HTR-8/SVneo (cell line): Measurements from ENCODE around the gene JMJD7.

Experiments used
- DNase-seq: peaks from one replicate; pipeline ENCODE4 v3.0.0; 2011; ENCODE audit warnings: low spot score, mixed read lengths; ENCODE audit not compliant: insufficient read length
- FAIRE-seq: peaks from 2 replicates; lab custom pipeline; 2011; peaks lifted over from hg19 to GRCh38; lab: Jason Lieb, UNC

Gene JMJD7

DNA sequence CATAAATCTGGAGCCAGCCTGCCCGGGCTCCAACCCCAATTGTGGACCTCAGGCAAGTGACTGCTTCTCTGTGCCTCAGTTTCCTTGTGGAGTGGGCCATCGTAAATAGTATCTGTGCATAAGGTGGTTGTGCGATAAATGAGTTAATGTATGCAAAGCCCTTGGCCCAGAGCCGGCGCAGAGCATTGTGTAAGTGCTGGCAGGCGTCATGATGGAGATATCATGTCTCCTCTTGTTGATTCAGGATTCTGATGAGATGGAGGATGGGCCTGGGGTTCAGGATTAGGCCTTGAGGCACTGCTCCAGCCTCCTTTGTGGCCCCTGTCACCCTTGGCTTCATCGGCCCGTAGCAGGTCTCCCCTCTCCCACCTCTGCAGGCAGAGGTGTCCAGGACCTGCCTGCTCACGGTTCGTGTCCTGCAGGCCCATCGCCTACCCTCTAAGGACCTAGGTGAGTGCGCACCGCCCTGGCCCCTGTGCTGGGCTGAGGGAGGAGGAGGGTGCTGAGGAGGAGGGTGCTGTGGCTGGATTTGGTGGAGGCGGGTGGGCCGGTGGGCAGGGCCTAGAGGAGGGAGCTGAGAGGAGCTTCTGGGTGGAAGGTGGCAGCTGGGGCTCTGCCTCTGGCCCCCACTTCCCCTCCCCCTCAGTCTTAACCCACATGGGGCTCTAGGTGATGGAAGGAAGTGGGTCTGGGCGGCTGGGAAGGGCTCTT lies 12.0 kb downstream of the JMJD7 start:
- DNase-seq (no peak), FAIRE-seq (no peak)

DNA sequence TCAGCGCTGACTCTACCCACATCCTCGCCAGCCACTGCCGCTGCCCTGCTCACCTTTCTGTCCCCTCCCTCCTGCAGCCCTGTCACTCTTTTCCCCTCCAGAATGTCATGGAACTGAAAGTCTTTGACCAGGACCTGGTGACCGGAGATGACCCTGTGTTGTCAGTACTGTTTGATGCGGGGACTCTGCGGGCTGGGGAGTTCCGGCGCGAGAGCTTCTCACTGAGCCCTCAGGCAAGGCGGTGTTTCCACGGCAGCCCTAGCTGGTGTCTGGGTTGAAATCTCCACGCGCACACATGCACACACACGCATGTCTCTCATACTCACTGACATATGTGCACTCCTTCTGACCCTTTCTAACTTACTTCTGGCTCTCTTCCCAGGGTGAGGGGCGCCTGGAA lies 12.8 kb downstream of the JMJD7 start:
- FAIRE-seq (no peak), DNase-seq (no peak)

DNA sequence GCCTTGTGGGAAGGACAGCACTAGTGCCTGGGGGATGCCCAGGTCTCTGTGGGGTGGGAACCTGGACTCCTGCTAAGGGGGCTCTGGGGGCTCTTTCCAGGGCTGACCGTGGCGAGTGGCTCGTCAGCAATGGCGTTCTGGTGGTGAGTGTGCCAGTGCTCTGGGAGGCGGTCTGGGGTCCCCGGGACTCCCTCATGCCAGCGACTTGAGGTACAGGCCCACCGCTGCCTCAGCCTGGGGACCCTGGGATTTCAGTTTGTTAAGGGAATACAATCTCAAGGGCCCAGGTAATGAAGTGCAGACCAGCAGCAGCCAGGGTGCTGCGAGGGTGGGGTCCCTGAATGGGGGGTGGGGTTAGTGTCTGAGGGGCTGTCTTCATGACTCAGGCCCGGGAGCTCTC lies 13.2 kb downstream of the JMJD7 start:
- FAIRE-seq (no peak), DNase-seq (no peak)

DNA sequence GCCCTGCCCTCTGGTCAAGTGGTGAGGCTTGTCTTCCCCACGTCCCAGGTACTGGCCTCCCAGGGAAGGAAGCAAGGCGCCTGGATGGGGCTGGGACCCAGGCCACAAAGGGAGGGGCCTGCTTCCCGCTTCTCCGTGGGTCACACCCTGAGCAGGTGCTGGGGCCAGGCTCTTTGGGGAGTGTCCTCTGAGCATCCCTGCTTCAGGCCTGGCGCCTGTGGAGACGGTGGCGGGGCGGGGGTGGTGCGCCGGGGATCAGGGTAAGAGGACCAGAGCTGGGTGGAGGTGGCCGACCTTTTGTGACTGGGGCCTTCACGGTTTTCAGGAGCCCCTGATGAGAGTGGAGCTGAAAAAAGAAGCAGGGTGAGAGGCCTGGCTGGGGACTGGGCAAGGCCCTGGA lies 14.3 kb downstream of the JMJD7 start:
- FAIRE-seq (no peak), DNase-seq (no peak)

DNA sequence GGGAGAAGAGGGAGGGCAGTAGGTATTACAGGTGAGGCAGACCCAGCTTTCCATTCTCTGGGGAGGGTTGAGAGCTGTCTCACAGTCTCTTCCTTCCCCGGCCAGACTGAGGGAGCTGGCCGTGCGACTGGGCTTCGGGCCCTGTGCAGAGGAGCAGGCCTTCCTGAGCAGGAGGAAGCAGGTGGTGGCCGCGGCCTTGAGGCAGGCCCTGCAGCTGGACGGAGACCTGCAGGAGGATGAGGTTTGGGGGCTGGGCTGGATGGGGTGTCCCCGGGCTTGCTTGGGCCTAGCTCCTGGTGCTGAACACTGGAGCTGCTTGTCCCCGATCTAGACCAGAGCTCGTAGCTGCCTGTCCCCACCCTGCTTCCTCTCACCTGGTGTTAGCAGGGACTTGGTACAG lies 15.7 kb downstream of the JMJD7 start:
- FAIRE-seq, result no peak
- DNase-seq, result no peak

DNA sequence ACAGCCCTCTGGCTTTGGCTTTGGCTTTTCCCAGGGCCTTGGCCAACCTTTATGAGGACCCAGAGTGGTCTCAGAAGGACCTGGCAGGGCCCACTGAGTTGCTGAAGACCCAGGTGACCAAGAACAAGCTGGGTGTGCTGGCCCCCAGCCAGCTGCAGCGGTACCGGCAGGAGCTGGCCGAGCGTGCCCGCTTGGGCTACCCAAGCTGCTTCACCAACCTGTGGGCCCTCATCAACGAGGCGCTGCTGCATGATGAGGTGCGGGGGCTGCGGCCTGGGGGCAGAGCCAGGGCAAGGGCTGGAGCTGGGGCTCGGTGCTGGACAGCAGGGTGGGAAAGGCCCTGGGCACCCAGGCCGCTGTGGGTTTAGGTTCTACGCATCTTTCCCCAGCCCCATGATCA lies 16.9 kb downstream of the JMJD7 start:
- FAIRE-seq (no peak), DNase-seq (no peak)

DNA sequence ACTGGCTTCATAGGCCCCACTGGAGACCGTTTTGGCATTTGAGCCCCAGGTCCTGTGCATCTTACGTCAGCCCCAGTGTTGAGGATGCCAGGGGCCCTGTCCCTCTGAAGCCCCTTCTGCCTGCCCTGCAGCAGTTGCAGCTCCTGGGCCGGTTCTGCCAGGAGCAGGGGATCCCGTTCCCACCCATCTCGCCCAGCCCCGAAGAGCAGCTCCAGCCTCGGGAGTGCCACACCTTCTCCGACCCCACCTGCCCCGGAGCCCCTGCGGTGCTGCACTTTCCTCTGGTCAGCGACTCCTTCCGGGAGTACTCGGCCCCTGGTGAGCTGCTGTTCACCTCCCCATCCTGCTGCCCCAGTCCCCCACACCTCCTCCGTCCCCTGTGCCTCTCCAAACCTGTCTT lies 19.3 kb downstream of the JMJD7 start:
- FAIRE-seq (no peak), DNase-seq (no peak)

DNA sequence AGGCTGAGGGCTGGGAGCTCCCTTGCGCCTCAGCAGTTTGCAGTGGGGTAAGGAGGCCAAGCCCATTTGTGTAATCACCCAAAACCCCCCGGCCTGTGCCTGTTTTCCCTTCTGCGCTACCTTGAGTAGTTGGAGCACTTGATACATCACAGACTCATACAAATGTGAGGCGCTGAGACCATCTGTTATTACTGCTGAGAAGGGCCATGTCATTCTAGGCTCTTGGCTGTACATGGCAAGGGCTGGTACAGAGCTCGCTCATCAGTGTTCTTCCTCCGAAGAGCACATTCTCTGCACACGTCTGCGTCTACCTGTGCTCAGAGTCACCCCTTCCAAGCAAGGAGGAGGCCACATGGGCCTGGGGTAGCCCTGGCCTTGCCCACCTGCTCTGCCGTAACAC lies 20.1 kb downstream of the JMJD7 start:
- no peak for DNase-seq
- FAIRE-seq, result no peak

DNA sequence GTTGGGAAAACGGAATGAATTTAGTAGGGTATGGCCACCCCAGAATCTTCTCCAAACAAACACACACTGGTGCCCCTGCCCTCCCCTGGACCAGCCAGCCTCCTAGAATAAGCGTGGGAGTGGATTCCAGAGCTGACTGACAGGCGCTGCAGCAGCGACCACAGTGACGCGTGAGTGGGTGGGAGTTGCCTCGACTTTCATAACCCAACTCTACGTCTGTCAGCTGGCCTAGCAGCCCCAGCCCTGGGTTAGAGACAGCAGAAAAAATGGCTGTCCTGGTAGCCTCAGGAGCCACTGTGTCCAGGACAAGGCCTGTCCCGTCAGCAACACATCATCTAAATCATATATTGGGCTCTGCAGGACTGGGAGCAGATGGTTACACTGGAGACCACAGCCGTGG lies 20.7 kb downstream of the JMJD7 start:
- FAIRE-seq, result no peak
- no peak for DNase-seq

DNA sequence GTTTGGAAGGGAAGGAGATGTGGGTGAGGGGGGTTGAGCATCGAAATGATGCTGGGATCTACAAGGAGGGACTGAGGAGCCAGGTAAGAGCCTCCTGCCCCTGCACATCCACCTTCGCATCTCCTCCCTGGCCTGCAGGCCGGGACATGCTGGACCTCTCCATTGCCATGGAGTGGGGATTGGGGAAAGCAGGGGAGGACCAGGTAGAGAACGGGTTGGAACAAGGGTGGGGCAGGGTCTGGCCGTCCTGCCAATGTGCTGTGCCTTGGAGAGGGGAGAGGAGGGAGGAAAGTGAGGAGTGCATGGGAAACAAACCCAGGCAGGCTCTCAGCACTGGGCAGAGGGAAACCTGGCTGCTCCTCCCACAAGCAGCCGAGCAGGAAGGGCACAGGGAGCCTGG lies 21.3 kb downstream of the JMJD7 start:
- no peak for DNase-seq
- FAIRE-seq, result no peak

DNA sequence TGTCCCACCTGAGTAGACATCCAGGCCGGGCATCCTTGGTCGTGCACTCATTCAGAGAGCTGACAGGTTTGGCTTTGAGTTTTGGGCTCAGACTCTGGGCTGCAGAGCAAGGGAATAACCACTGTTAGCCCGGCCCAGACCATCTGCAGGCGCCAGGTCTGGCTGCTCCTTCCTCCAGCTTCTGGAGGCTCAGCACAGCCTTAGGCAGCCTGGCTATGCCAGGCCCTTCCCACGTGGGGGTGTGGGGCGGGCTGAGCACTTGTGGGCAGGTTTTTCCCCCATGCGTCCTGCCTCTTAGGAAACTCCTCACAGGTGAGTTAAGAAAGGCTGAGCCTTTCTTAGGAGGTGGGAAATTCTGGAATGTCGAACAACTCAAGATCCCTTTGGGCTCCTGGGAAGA lies 22.0 kb downstream of the JMJD7 start:
- DNase-seq, result no peak
- FAIRE-seq, result no peak

DNA sequence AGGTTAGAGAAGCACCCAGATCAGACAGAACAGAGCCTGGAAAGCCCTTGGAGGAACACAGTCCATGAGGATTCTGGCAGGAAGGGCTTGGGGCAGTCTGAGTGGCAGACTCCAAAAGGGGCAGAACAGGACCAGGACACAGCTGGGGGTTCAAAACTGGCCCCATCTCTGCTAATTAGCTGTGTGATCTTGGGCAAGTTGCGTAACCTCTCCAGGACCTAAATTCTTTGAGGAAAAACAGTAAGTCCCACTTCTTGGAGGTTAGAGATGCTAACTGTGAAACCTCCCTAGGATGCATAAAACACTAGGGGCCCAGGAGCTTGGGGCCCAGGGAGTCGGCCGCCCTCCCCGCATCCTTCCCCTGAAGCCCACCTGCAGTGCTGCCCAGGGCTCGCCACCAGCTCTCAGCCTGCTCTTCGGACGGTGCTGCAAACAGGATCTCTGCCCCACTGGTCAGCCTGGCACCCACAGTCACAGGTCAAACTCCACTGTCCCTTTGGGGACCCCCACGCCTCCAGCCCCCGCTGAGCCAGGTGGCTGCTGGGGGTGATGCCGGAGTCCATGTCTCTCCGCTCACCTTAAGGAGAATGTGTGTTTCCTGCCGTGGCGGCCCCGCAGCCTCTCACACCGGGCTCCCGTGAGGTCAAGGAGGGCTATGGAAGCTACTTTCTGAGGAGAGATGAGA lies 22.7 kb downstream of the JMJD7 start:
- FAIRE-seq (no peak), DNase-seq (no peak)

DNA sequence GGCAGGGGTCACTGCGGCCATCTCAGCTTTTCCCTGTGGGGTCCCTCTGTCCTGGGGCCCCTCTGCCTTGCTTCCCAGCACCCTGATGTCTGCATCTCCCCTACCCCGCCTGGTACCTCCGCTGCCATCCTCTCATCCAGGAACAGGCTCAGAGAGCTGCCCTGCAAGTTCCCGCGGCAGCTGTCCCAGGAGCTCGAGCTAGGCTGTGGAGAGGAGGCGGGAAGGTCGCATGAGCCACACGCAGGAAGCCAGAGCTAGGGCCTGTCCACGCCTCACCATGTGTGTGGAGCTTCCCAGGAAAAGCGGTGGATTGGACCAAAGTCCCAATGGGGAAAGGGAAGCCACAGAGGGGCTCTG lies 23.3 kb downstream of the JMJD7 start:
- DNase-seq (no peak), FAIRE-seq (no peak)

DNA sequence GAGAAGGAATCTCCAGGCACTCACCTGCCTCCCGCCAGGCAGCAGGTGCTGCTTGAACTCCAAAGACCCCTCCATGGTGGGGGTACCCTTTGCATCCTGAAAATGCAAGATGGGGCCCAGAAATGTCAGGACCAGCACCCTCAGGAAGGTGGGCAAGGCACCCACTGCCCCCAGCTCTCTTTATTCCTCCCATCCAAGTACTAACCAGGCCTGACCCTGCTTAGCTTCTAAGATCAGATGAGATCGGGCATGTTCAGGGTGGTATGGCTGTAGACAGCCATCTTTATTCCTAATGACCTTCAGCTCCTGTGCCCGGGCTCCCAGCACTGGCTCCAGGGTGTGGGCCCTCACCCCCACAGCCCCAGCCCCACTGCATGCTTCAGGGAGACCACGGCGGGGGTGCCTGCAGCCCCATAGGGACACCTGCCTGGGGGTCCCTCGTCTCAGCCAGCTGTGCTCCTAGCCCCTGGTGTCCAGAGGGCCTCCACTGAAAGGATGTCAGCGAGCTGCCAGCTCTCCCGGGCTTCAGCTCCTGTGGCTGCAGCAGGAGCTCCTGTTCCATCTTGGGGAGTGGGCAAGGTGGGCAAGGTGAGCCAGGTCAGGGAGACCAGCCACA lies 24.0 kb downstream of the JMJD7 start:
- no peak for FAIRE-seq

DNA sequence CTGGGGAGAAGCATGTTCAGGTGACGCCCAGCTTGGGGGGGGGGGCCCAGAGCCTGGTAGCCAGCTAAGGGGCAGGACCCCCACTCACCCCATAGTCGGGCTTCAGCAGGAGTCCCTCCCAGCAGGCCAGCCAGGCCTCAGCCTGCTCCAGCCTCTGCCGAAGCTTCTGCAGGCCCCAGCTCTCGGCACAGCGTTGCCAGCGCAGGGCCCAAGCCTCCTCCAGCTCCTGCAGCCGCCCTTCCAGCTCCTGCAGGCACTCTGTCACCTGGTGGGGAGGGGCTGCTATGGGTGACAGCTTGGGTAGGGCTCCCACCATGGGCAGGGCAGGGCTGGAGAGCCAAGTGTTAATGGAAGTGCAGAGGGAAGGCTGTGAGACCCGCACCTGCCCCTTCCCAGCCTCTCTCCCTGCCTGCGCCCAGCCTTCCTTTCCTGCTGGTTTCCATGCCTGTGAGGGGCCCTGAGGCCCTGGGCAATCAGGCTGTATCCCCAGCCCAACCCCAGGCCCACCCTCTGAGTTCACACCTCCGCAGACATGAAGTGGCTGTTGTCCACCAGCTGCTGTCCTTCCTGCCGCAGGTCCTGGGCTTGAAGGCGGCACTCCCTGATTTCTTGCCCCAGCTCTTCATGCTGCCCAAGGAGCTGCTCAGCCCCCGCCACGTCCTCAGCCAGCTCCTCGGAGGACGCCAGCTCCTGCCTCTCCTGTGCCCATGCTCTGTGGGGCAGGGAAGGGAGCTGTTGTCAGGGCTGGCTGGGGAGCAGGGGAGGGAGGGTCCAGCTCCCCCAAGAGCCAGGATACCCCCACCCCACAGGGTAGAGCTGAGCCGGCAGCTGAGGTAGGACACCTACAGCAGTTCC lies 25.1 kb downstream of the JMJD7 start:
- FAIRE-seq (no peak), DNase-seq (no peak)

More for the DNA sequence above, 24.0 kb downstream of the JMJD7 start:
- no peak for DNase-seq

DNA sequence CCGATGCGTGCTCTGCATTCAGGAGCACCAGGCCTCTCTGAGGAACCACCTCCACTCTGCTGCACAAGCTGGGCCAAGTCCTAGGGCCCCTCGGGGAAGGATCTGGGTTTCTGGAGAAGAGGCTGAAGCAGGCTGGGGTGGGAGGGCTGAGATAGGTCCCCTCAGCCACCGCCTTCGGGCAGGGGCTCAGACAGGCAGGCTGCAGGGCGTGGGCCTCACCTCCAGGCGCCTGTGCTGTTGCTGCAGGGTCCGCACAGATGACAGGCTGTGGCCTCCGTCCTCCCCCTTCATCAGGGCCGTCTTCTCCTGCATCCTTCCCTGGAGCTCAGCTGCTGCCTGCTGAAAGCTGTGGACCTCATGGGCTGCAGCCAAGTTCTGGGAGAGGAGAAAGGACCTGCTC lies 25.9 kb downstream of the JMJD7 start:
- FAIRE-seq, result no peak

DNA sequence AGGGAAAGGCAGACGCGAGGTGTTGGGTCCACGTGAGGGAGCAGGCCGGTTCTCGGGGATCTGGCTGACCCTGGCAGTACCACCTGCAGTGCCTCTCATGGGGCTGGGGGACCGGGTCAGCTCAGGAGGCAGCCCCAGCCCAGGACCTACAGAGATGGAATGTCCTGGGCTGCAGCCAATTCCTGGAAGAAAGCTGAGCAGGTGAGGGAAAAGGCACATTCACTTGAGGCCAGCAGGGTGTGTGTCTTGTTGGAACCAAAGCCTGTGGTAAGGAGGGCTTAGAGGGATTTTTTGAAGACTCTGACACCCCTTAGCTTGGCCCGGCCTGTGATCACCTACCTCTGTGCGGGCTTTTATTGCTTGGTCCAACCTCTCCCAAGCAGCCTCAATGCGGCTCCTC lies 26.6 kb downstream of the JMJD7 start:
- DNase-seq, result no peak
- FAIRE-seq, result no peak

More for the DNA sequence above, 25.9 kb downstream of the JMJD7 start:
- no peak for DNase-seq

DNA sequence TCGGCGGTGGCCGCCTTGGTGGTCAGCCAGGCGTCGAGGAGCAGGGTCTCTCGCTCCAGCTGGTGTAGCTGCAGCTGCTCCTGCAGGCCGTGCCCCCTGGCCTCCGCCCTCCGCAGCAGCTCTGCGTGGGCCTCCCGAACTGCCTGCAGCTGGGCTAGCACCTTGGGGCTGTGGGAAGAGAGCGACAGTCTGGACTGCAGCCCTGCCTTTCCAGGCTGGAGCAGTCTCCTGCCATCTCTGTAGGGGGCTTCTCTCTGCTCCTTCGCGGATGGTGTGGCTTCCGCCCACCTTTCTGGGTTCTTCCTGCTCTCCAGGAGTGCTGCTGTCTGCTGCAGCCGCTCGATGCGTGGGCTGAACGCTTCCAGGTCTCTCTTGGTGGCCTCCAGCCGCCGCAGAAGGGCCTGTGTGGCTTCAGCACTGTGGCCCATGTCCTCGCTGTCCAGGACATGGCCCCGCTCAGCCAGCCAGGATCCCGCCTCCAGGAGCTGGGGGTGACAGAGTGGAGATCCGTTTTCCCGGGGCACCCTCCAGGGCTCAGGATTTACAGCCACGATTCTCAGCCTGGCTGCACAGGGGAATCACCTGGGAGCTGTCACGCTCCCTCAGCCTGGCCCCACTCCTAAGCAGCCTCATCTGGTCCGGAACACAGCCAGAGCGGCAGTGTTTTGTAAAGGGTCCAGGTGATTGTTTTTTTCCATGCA lies 27.5 kb downstream of the JMJD7 start:
- FAIRE-seq (no peak), DNase-seq (no peak)

DNA sequence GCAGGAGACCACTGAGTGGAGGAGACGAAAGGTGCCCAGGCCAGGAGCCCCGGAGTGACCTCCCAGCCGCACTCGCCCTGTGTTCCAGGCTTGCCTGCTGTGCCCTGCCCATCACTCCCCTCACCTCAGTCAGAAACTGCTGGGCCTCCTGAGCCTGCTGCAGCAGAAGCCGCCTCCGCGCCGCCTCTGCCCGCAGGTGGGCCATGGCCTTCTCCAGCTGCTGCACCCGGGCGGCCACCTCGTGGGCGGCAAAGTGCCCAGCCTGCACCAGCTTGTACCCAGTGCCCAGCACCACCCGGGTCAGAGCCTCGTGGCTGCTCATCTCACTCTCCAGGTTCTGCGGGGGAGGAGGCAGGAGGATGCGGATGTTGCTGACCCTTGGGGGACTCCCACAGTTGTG lies 28.4 kb downstream of the JMJD7 start:
- FAIRE-seq, result no peak

DNA sequence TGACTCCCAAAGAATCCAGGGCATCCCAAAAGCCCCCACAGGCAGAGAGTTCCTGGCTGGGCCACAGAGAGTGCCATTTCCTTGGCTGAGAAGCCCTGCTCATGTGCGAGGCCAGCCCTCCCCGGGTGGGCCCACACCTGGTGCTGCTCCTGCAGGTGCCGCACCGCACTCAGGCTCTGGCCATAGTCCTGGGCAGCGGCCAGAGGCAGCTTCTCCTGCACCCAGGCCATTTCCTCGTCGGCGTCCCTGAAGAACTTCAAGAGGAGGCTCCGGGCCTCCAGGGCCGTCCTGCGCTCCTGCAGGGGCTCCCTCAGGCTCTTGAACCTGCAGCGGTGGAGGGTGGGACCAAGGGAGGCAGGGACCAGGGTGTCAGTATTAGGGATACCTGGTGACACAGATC lies 28.8 kb downstream of the JMJD7 start:
- DNase-seq, result no peak
- no peak for FAIRE-seq

More for the DNA sequence above, 28.4 kb downstream of the JMJD7 start:
- no peak for DNase-seq
